ENCODE results near the gene CABP5.
"Not testable (repeated sequence)": the region's sequence is repeated elsewhere in the genome, so short reads cannot be mapped to it uniquely, and the experiment has no call there.

Gene CABP5

GRCh38 chr19:48043675-48044258 is at the start of gene CABP5:
Gene CABP5 (minus strand): TSS chr19:48044079. CDS start chr19:48043922, 157 bp downstream.
- DNase-seq (ENCODE audit: low spot score) = no peak

- DNase-seq (ENCODE audit: low spot score) = not testable (repeated sequence)
Measured at GRCh38 chr19:48091111-48091718, 47.3 kb upstream of the CABP5 start.

GRCh38 chr19:48090281-48090802 is 46.5 kb upstream of the CABP5 start:
- no peak for DNase-seq (ENCODE audit: low spot score)

- DNase-seq (ENCODE audit: low spot score) = not testable (repeated sequence)
Measured at GRCh38 chr19:48088991-48089390, 45.1 kb upstream of the CABP5 start.

- peak; percentile 29 for DNase-seq (ENCODE audit: low spot score)
Measured at GRCh38 chr19:48085904-48086864, 42.3 kb upstream of the CABP5 start.

GRCh38 chr19:48085076-48085475 is 41.2 kb upstream of the CABP5 start:
- DNase-seq (ENCODE audit: low spot score) = no peak

GRCh38 chr19:48081106-48081505 is 37.2 kb upstream of the CABP5 start:
- no peak for DNase-seq (ENCODE audit: low spot score)

GRCh38 chr19:48070177-48070769 is 26.4 kb upstream of the CABP5 start:
- not testable (repeated sequence) for DNase-seq (ENCODE audit: low spot score)

GRCh38 chr19:48069435-48069834 is 25.6 kb upstream of the CABP5 start:
- no peak for DNase-seq (ENCODE audit: low spot score)

- DNase-seq (ENCODE audit: low spot score) = no peak
Measured at GRCh38 chr19:48064509-48064908, 20.6 kb upstream of the CABP5 start.

GRCh38 chr19:48061401-48062344 is 17.8 kb upstream of the CABP5 start:
- peak; percentile 47 for DNase-seq (ENCODE audit: low spot score)

- no peak for DNase-seq (ENCODE audit: low spot score)
Measured at GRCh38 chr19:48060381-48060780, 16.5 kb upstream of the CABP5 start.

- DNase-seq (ENCODE audit: low spot score) = no peak
Measured at GRCh38 chr19:48059331-48059730, 15.5 kb upstream of the CABP5 start.

- DNase-seq (ENCODE audit: low spot score) = no peak
Measured at GRCh38 chr19:48053856-48054255, 10.0 kb upstream of the CABP5 start.

GRCh38 chr19:48053076-48053475 is 9.2 kb upstream of the CABP5 start:
- no peak for DNase-seq (ENCODE audit: low spot score)

- no peak for DNase-seq (ENCODE audit: low spot score)
Measured at GRCh38 chr19:48051335-48052033, 7.6 kb upstream of the CABP5 start.

- no peak for DNase-seq (ENCODE audit: low spot score)
Measured at GRCh38 chr19:48044561-48044960, 682 bp upstream of the CABP5 start.

GRCh38 chr19:48041877-48042580 is 1.9 kb downstream of the CABP5 start:
- DNase-seq (ENCODE audit: low spot score) = no peak

GRCh38 chr19:48036765-48037164 is 7.1 kb downstream of the CABP5 start:
- no peak for DNase-seq (ENCODE audit: low spot score)

- no peak for DNase-seq (ENCODE audit: low spot score)
Measured at GRCh38 chr19:48033604-48034003, 10.3 kb downstream of the CABP5 start.

Data from iPS-NIHi11 (cell line).